HCT116 (cell line): ENCODE measurements around the gene ARMC8. TPM values are rescaled to one million over a fixed set of nuclear protein-coding genes. Genes with fewer than 3 reads are reported as not detected.

Experiments used
- ATAC-seq: fragments of 200-7000 bp; cut with Tn5 transposase; 2 replicates; pipeline ENCODE4 v1.9.1; 2020; ENCODE audit warnings: mild to moderate bottlenecking, moderate library complexity
- BruUV-seq: library from RNA; stranded (reverse); fragments of 400-500 nt; replicated peaks from 2 replicates; lab custom pipeline; 2021; lab: Mats Ljungman, UMichigan
- CTCF ChIA-PET: fragments of 300-600 bp; sonication (Branson Sonifier 250); formaldehyde crosslinking; loops from one replicate; lab custom pipeline; 2021; ENCODE audit warnings: antibody characterized with exemption; lab: Charles Lee
- POLR2A ChIA-PET: fragments of 300-600, 350-600 bp; sonication (Branson Sonifier 250); formaldehyde crosslinking; loops from one replicate; lab custom pipeline; 2021; ENCODE audit warnings: antibody characterized with exemption; lab: Charles Lee
- RAD21 ChIA-PET, 2 experiments: fragments of 300-600 bp; sonication (Branson Sonifier 250); formaldehyde crosslinking; loops; one replicate each; lab custom pipeline; 2023; ENCODE audit warnings: low total read pairs in 2 of 2; ENCODE audit not compliant: uncharacterized antibody in 2 of 2, unreplicated experiment in 2 of 2, low non-redundant PET in 1 of 2; lab: Charles Lee
- DNase-seq: peaks from one replicate; pipeline ENCODE4 v3.0.0-alpha.2; 2010; ENCODE audit warnings: low read depth, low spot score
- H2AFZ ChIP-seq: fragments of 200-600 bp; shearing (Covaris generic), sonication (generic); 2 replicates; pipeline ENCODE4 v1.6.1; 2017; ENCODE audit warnings: low read depth, mixed run types, mixed read lengths, antibody characterized with exemption, low read length; ENCODE audit not compliant: poor library complexity, severe bottlenecking
- H3K27ac ChIP-seq: 2 replicates; pipeline ENCODE4 v1.5.1; 2012; ENCODE audit warnings: low read depth, low read length
- H3K27me3 ChIP-seq: fragments of 200-600 bp; sonication (generic); 2 replicates; pipeline ENCODE4 v1.6.1; 2016; ENCODE audit warnings: mixed run types, low read length, mixed read lengths; ENCODE audit not compliant: insufficient read depth
- H3K36me3 ChIP-seq, 2 experiments: fragments of 200-500 bp in 1 of 2; fragments of 200-600 bp in 1 of 2; sonication (Bioruptor generic) in 1 of 2; sonication (generic) in 1 of 2; 2 replicates each; pipeline versions ENCODE4 v1.5.1 to v1.6.1; 2014 to 2016; ENCODE audit warnings: low read length in 2 of 2, inconsistent platforms in 1 of 2, mixed read lengths in 1 of 2, mixed run types in 1 of 2; ENCODE audit not compliant: insufficient read depth in 2 of 2, control insufficient read depth in 1 of 2
- H3K4me1 ChIP-seq, 2 experiments: fragments of 200-600 bp in 1 of 2; sonication (generic) in 1 of 2; 2 replicates each; pipeline versions ENCODE4 v1.5.1 to v1.6.1; 2012 to 2017; ENCODE audit warnings: low read length in 2 of 2, inconsistent platforms in 1 of 2, mild to moderate bottlenecking in 1 of 2, mixed read lengths in 1 of 2, mixed run types in 1 of 2, moderate library complexity in 1 of 2; ENCODE audit not compliant: insufficient read depth in 2 of 2, control insufficient read depth in 1 of 2
- H3K4me2 ChIP-seq: fragments of 200-600 bp; sonication (generic); 2 replicates; pipeline ENCODE4 v1.6.1; 2017; ENCODE audit warnings: mixed run types, low read length, mixed read lengths
- H3K4me3 ChIP-seq, 2 experiments: fragments of 200-600 bp in 1 of 2; sonication (generic) in 1 of 2; replicated peaks in 1 of 2; 2 replicates each; pipeline ENCODE4 v1.5.1; 2011 to 2016; ENCODE audit warnings: low read length in 2 of 2, control low read depth in 1 of 2, low read depth in 1 of 2, mild to moderate bottlenecking in 1 of 2, mixed read lengths in 1 of 2, mixed run types in 1 of 2
- H3K79me2 ChIP-seq: fragments of 200-600 bp; sonication (generic); 2 replicates; pipeline ENCODE4 v1.6.1; 2017; ENCODE audit warnings: mild to moderate bottlenecking, mixed run types, low read length, moderate library complexity, mixed read lengths; ENCODE audit not compliant: insufficient read depth
- H3K9ac ChIP-seq: fragments of 200-600 bp; sonication (generic); 2 replicates; pipeline ENCODE4 v1.6.1; 2016; ENCODE audit warnings: low read length, mixed read lengths
- H3K9me2 ChIP-seq: fragments of 200-600 bp; sonication (generic), shearing (Covaris generic); 2 replicates; pipeline ENCODE4 v1.6.1; 2017; ENCODE audit warnings: mixed run types, mild to moderate bottlenecking, moderate library complexity; ENCODE audit not compliant: insufficient read depth
- H3K9me3 ChIP-seq, 2 experiments: fragments of 200-500 bp in 1 of 2; fragments of 200-600 bp in 1 of 2; sonication (Bioruptor generic) in 1 of 2; sonication (generic) in 1 of 2; 2 replicates each; pipeline ENCODE4 v1.6.1; 2014 to 2017; ENCODE audit warnings: low read length in 2 of 2, mixed read lengths in 2 of 2, inconsistent platforms in 1 of 2, low read depth in 1 of 2, mild to moderate bottlenecking in 1 of 2, mixed run types in 1 of 2, moderate library complexity in 1 of 2; ENCODE audit not compliant: control insufficient read depth in 1 of 2, insufficient read depth in 1 of 2
- H4K20me1 ChIP-seq: fragments of 200-600 bp; sonication (generic), shearing (Covaris generic); 2 replicates; pipeline ENCODE4 v1.6.1; 2017; ENCODE audit warnings: mixed run types, mild to moderate bottlenecking, moderate library complexity; ENCODE audit not compliant: insufficient read depth
- CBX3 ChIP-seq: IDR thresholded peaks from 2 replicates; pipeline ENCODE4 v1.6.1; 2012; ENCODE audit warnings: low read depth
- CEBPB ChIP-seq: IDR thresholded peaks from 2 replicates; pipeline ENCODE4 v1.6.1; 2012; ENCODE audit warnings: low read depth
- CTCF ChIP-seq, 3 experiments: fragments of 200-600 bp in 1 of 3; sonication (generic) in 1 of 3; IDR thresholded peaks in 2 of 3; conservative IDR thresholded peaks in 1 of 3; 2 replicates each; pipeline ENCODE4 v1.5.1; 2012 to 2017; ENCODE audit warnings: low read depth in 2 of 3, low read length in 2 of 3, antibody characterized with exemption in 1 of 3, borderline replicate concordance in 1 of 3, control low read depth in 1 of 3, mild to moderate bottlenecking in 1 of 3, mixed read lengths in 1 of 3, mixed run types in 1 of 3, moderate library complexity in 1 of 3; ENCODE audit not compliant: insufficient read depth in 1 of 3
- ELF1 ChIP-seq: IDR thresholded peaks from 2 replicates; pipeline ENCODE4 v1.6.1; 2012; ENCODE audit warnings: low read depth, borderline replicate concordance
- EZH2 ChIP-seq: fragments of 200-600 bp; sonication (generic); IDR thresholded peaks from 2 replicates; pipeline ENCODE4 v1.6.1; 2017; ENCODE audit warnings: antibody characterized with exemption, mixed run types
- EZH2phosphoT487 ChIP-seq: fragments of 200-600 bp; IDR thresholded peaks from 2 replicates; pipeline ENCODE4 v1.6.1; 2018; ENCODE audit warnings: antibody characterized with exemption, borderline replicate concordance
- MAX ChIP-seq: IDR thresholded peaks from 2 replicates; pipeline ENCODE4 v1.6.1; 2012
- POLR2A ChIP-seq: IDR thresholded peaks from 2 replicates; pipeline ENCODE4 v1.7.0; 2011; ENCODE audit warnings: borderline replicate concordance; ENCODE audit not compliant: insufficient read depth, insufficient read length; ENCODE audit errors: extremely low read depth
- RAD21 ChIP-seq: IDR thresholded peaks from 2 replicates; pipeline ENCODE4 v1.6.1; 2012; ENCODE audit warnings: low read depth, mild to moderate bottlenecking
- SIN3A ChIP-seq: IDR thresholded peaks from 2 replicates; pipeline ENCODE4 v1.6.1; 2012; ENCODE audit warnings: low read depth
- SP1 ChIP-seq: IDR thresholded peaks from 2 replicates; pipeline ENCODE4 v1.6.1; 2012; ENCODE audit warnings: low read depth
- TCF7L2 ChIP-seq: IDR thresholded peaks from 2 replicates; pipeline ENCODE4 v1.7.0; 2011; ENCODE audit warnings: borderline replicate concordance, inconsistent platforms; ENCODE audit not compliant: insufficient read depth, insufficient read length; ENCODE audit errors: extremely low read depth
- YY1 ChIP-seq: IDR thresholded peaks from 2 replicates; pipeline ENCODE4 v1.6.1; 2011; ENCODE audit warnings: low read length, low read depth, moderate library complexity, mild to moderate bottlenecking; ENCODE audit not compliant: insufficient replicate concordance; ENCODE audit errors: extremely low read depth
- ZFX ChIP-seq: fragments of 450-650 bp; IDR thresholded peaks from 2 replicates; pipeline ENCODE4 v1.6.1; 2017
- intact Hi-C: fragments of 100-400 bp; cut with micrococcal nuclease; formaldehyde crosslinking; loops from 2 replicates; pipeline ENCODE4 v1.10.0; 2022
- total RNA-seq: library from RNA; stranded (reverse); gene quantifications from one replicate; pipeline ENCODE4 v1.2.1, GENCODE V29; 2021; ENCODE audit not compliant: unreplicated experiment

ARMC8 gene
- total RNA-seq, 1 experiment from 2014 or later = 36.2 TPM

- no peak for TF ChIP-seq EZH2
- no peak for TF ChIP-seq ZFX
Measured at GRCh38 chr3:138265745-138266144, 78.6 kb downstream of the ARMC8 start (continued).

- ATAC-seq (no peak), DNase-seq (no peak)
- Histone ChIP-seq H3K9me3 (no peaks in the 10 kb centered on the region), H2AFZ (no peak overlapping the region), H3K4me3 (no peak overlapping the region), H3K4me1 (no peaks in the 10 kb centered on the region), H3K9ac (no peak overlapping the region), H3K79me2 (no peaks in the 10 kb centered on the region), H3K9me2 (no peaks in the 10 kb centered on the region), H3K4me2 (no peak overlapping the region), H3K27ac (no peak overlapping the region), H3K27me3 (no peaks in the 10 kb centered on the region), H4K20me1 (no peaks in the 10 kb centered on the region), H3K36me3 (peaks cover 2 to 11% of the 10 kb centered on the region in 2 experiments; a peak in 2 of 4 replicates)
- BruUV-seq = no TSS peak
- RAD21 ChIA-PET = no interaction called here
- TF ChIP-seq RAD21 (no peak), CBX3 (no peak), CEBPB (no peak), MAX (no peak), POLR2A (no peak), SIN3A (no peak), ELF1 (no peak), CTCF (IDR thresholded peaks at IDR 0.05 in 2 of 3, conservative IDR thresholded peaks at IDR 0.05 in 1 of 3; ENCODE audit: borderline replicate concordance in 1 of 3, insufficient read depth in 1 of 3, low read depth in 2 of 3, low read length in 2 of 3) (no peak), TCF7L2 (no peak), YY1 (no peak), SP1 (no peak), EZH2phosphoT487 (no peak)
- CTCF ChIA-PET = no interaction called here
- intact Hi-C loops = no loop called here
- POLR2A ChIA-PET = no interaction called here
Measured at GRCh38 chr3:138267083-138267482, 80.0 kb downstream of the ARMC8 start.
